Caco-2 (cell line): ENCODE data around the gene RMDN3. TPM values are rescaled to one million over a fixed set of nuclear protein-coding genes. Genes with fewer than 3 reads are reported as not detected.

ENCODE experiments used
- BruUV-seq: library from RNA; stranded (reverse); fragments of 400-500 nt; replicated peaks from 2 replicates; lab custom pipeline; 2021; lab: Mats Ljungman, UMichigan
- CTCF ChIA-PET: fragments of 300-600 bp; sonication (Branson Sonifier 250); formaldehyde crosslinking; loops from one replicate; lab custom pipeline; 2022; ENCODE audit warnings: antibody characterized with exemption; lab: Charles Lee
- POLR2A ChIA-PET: fragments of 300-600 bp; sonication (Branson Sonifier 250); formaldehyde crosslinking; loops from one replicate; lab custom pipeline; 2022; ENCODE audit warnings: antibody characterized with exemption; lab: Charles Lee
- DNase-seq, 2 experiments: peaks; one replicate each; pipeline versions ENCODE4 v3.0.0 to v3.0.0-alpha.2; 2020 to 2022
- H3K27me3 ChIP-seq: replicated peaks from 2 replicates; pipeline ENCODE4 v1.6.0; 2011; ENCODE audit warnings: low read length; ENCODE audit not compliant: control insufficient read depth, insufficient read depth
- H3K36me3 ChIP-seq: 2 replicates; pipeline ENCODE4 v1.5.1; 2011; ENCODE audit warnings: low read length; ENCODE audit not compliant: control insufficient read depth, insufficient read depth
- H3K4me1 ChIP-seq: fragments of 250-450 bp; sonication (Bioruptor Pico); 2 replicates; pipeline ENCODE4 v1.5.1; 2020; ENCODE audit warnings: mild to moderate bottlenecking
- H3K4me3 ChIP-seq: 2 replicates; pipeline ENCODE4 v1.5.1; 2011; ENCODE audit warnings: low read depth, mild to moderate bottlenecking, control low read depth, low read length
- H3K9me3 ChIP-seq: fragments of 250-450 bp; sonication (Bioruptor Pico); 2 replicates; pipeline ENCODE4 v1.5.1; 2020; ENCODE audit warnings: mild to moderate bottlenecking, moderate library complexity
- H3K27ac Mint-ChIP-seq: one replicate; pipeline ENCODE4 v1.8.0; 2022; ENCODE audit warnings: mixed read lengths; ENCODE audit not compliant: unreplicated experiment
- H3K27me3 Mint-ChIP-seq: one replicate; pipeline ENCODE4 v1.8.0; 2022; ENCODE audit warnings: mixed read lengths; ENCODE audit not compliant: insufficient read depth, unreplicated experiment
- H3K36me3 Mint-ChIP-seq: one replicate; pipeline ENCODE4 v1.8.0; 2022; ENCODE audit warnings: mild to moderate bottlenecking, mixed read lengths; ENCODE audit not compliant: insufficient read depth, unreplicated experiment
- H3K4me1 Mint-ChIP-seq: one replicate; pipeline ENCODE4 v1.8.0; 2022; ENCODE audit warnings: low read depth, mixed read lengths; ENCODE audit not compliant: unreplicated experiment
- H3K4me3 Mint-ChIP-seq: one replicate; pipeline ENCODE4 v1.8.0; 2022; ENCODE audit warnings: mild to moderate bottlenecking, moderate library complexity, mixed read lengths; ENCODE audit not compliant: unreplicated experiment
- H3K9me3 Mint-ChIP-seq: one replicate; pipeline ENCODE4 v1.8.0; 2022; ENCODE audit warnings: mixed read lengths; ENCODE audit not compliant: unreplicated experiment
- intact Hi-C: fragments of 100-400 bp; cut with micrococcal nuclease; formaldehyde crosslinking; loops from one replicate; pipeline ENCODE4 v1.10.0; 2022; ENCODE audit not compliant: unreplicated experiment
- total RNA-seq: library from RNA; stranded (reverse); gene quantifications from 2 replicates; pipeline ENCODE4 v1.2.3, GENCODE V29; 2022
- TF ChIP-seq, protein P1 (sequence below), 2 experiments: fragments of 200-600 bp in 1 of 2; IDR thresholded peaks; 1 replicate in 1 of 2; 2 replicates in 1 of 2; pipeline versions ENCODE4 v1.5.1 to v1.8.0; 2011 to 2022; ENCODE audit warnings: antibody characterized with exemption in 1 of 2, control low read depth in 1 of 2, inconsistent platforms in 1 of 2, low read depth in 1 of 2, low read length in 1 of 2, mild to moderate bottlenecking in 1 of 2, moderate library complexity in 1 of 2; ENCODE audit not compliant: insufficient read depth in 1 of 2, severe bottlenecking in 1 of 2, unreplicated experiment in 1 of 2

RMDN3 gene
- total RNA-seq, 1 experiment from 2014 or later: 48.0 TPM

- intact Hi-C loops: no loop called here
Measured at GRCh38 chr15:40775740-40776536, 20.9 kb upstream of the RMDN3 start.

DNA sequence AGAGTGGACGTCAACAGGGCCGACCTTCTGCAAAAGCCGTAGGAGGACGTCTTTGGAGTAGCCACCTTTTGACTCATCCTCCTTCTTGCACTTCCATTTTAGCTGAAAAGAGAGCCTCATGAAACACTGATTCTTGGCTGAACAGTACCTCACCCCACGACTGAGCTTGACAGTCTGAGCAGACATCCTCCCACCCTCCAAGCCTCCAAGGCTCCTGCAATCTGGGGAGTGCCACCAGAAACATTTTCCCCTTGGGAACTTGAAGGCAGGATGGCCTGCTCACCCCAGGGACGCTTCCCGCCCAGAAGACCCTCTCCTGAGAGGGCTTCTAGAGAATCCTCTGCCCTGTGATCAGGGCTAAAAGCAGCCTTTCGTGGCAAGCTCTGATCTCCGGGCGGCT is 20.0 kb upstream of the RMDN3 start:
- H3K4me3 Mint-ChIP-seq: no peak overlapping the region
- peaks cover 31% of the 10 kb centered on the region for H3K36me3 Mint-ChIP-seq
- Histone ChIP-seq H3K36me3 (no peaks in the 10 kb centered on the region), H3K9me3 (no peaks in the 10 kb centered on the region), H3K4me1 (no peaks in the 10 kb centered on the region), H3K27me3 (no peaks in the 10 kb centered on the region), H3K4me3 (no peak overlapping the region)
- POLR2A ChIA-PET: no interaction called here
- DNase-seq: no peak
- BruUV-seq: no TSS peak
- no peaks in the 10 kb centered on the region for H3K27me3 Mint-ChIP-seq
- no peak overlapping the region for H3K27ac Mint-ChIP-seq
- intact Hi-C loops: no loop called here
- CTCF ChIA-PET: interaction anchor here (1.3 kb wide), 1 partner anchor 11 kb away, joined by 3 read pairs; the partner anchor contains the start of gene GCHFR
- no peaks in the 10 kb centered on the region for H3K9me3 Mint-ChIP-seq
- H3K4me1 Mint-ChIP-seq: no peaks in the 10 kb centered on the region
- TF ChIP-seq, protein P1, sequence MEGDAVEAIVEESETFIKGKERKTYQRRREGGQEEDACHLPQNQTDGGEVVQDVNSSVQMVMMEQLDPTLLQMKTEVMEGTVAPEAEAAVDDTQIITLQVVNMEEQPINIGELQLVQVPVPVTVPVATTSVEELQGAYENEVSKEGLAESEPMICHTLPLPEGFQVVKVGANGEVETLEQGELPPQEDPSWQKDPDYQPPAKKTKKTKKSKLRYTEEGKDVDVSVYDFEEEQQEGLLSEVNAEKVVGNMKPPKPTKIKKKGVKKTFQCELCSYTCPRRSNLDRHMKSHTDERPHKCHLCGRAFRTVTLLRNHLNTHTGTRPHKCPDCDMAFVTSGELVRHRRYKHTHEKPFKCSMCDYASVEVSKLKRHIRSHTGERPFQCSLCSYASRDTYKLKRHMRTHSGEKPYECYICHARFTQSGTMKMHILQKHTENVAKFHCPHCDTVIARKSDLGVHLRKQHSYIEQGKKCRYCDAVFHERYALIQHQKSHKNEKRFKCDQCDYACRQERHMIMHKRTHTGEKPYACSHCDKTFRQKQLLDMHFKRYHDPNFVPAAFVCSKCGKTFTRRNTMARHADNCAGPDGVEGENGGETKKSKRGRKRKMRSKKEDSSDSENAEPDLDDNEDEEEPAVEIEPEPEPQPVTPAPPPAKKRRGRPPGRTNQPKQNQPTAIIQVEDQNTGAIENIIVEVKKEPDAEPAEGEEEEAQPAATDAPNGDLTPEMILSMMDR (IDR thresholded peaks at IDR 0.05; ENCODE audit: insufficient read depth in 1 of 2, low read depth in 1 of 2, low read length in 1 of 2, severe bottlenecking in 1 of 2, unreplicated experiment in 1 of 2): no peak

More at GRCh38 chr15:40775740-40776536, 20.9 kb upstream of the RMDN3 start:
- H3K27ac Mint-ChIP-seq: no peak overlapping the region
- ChIA-PET POLR2A (no interaction called here), CTCF (interaction anchor here (0.6 to 1.3 kb wide), 2 partner anchors 12 to 186 kb away, joined by 3 to 4 read pairs; partner anchors contain the start of gene GCHFR)
- Histone ChIP-seq H3K9me3 (no peaks in the 10 kb centered on the region), H3K27me3 (no peaks in the 10 kb centered on the region), H3K4me3 (no peak overlapping the region), H3K4me1 (no peaks in the 10 kb centered on the region), H3K36me3 (no peaks in the 10 kb centered on the region)
- BruUV-seq: no TSS peak
- H3K4me1 Mint-ChIP-seq: no peaks in the 10 kb centered on the region
- peaks cover 27% of the 10 kb centered on the region for H3K36me3 Mint-ChIP-seq
- DNase-seq: no peak
- TF ChIP-seq, protein P1 (IDR thresholded peaks at IDR 0.05; ENCODE audit: insufficient read depth in 1 of 2, low read depth in 1 of 2, low read length in 1 of 2, severe bottlenecking in 1 of 2, unreplicated experiment in 1 of 2): no peak
- no peaks in the 10 kb centered on the region for H3K27me3 Mint-ChIP-seq
- H3K4me3 Mint-ChIP-seq: no peak overlapping the region
- H3K9me3 Mint-ChIP-seq: no peaks in the 10 kb centered on the region

- TF ChIP-seq, protein P1 (IDR thresholded peaks at IDR 0.05; ENCODE audit: insufficient read depth in 1 of 2, low read depth in 1 of 2, low read length in 1 of 2, severe bottlenecking in 1 of 2, unreplicated experiment in 1 of 2): no peak
- Histone ChIP-seq H3K36me3 (peaks cover 1% of the 10 kb centered on the region; the same call in 1 of the 2 replicates), H3K4me1 (no peaks in the 10 kb centered on the region), H3K4me3 (no peak overlapping the region), H3K9me3 (no peaks in the 10 kb centered on the region), H3K27me3 (no peaks in the 10 kb centered on the region)
- no TSS peak for BruUV-seq
- H3K27ac Mint-ChIP-seq: no peak overlapping the region
- H3K27me3 Mint-ChIP-seq: no peaks in the 10 kb centered on the region
- ChIA-PET POLR2A (no interaction called here), CTCF (interaction anchor here (1.9 kb wide), 1 partner anchor 9 kb away, joined by 5 read pairs; no protein-coding TSS in a partner anchor)
- no peak overlapping the region for H3K4me3 Mint-ChIP-seq
- no peaks in the 10 kb centered on the region for H3K4me1 Mint-ChIP-seq
- H3K36me3 Mint-ChIP-seq: peaks cover 36% of the 10 kb centered on the region
- intact Hi-C loops: no loop called here
- no peaks in the 10 kb centered on the region for H3K9me3 Mint-ChIP-seq
- DNase-seq: no peak
Measured at GRCh38 chr15:40773902-40774301, 18.8 kb upstream of the RMDN3 start.
